LNCaP clone FGC (cell line): Measurements from ENCODE around the gene STK10.

Experiments
- DNase-seq: peaks from one replicate; pipeline ENCODE4 v3.0.0-alpha.2; 2011; ENCODE audit warnings: low read depth
- H3K4me3 ChIP-seq: 2 replicates; pipeline ENCODE4 v1.5.1; 2011; ENCODE audit warnings: mild to moderate bottlenecking, low read depth, low read length, control low read depth
- TF ChIP-seq, protein P1 (sequence below): IDR thresholded peaks from 2 replicates; pipeline ENCODE4 v1.5.1; 2012; ENCODE audit warnings: mild to moderate bottlenecking; ENCODE audit not compliant: control insufficient read depth, insufficient read depth; ENCODE audit errors: extremely low read depth

Gene STK10

DNA sequence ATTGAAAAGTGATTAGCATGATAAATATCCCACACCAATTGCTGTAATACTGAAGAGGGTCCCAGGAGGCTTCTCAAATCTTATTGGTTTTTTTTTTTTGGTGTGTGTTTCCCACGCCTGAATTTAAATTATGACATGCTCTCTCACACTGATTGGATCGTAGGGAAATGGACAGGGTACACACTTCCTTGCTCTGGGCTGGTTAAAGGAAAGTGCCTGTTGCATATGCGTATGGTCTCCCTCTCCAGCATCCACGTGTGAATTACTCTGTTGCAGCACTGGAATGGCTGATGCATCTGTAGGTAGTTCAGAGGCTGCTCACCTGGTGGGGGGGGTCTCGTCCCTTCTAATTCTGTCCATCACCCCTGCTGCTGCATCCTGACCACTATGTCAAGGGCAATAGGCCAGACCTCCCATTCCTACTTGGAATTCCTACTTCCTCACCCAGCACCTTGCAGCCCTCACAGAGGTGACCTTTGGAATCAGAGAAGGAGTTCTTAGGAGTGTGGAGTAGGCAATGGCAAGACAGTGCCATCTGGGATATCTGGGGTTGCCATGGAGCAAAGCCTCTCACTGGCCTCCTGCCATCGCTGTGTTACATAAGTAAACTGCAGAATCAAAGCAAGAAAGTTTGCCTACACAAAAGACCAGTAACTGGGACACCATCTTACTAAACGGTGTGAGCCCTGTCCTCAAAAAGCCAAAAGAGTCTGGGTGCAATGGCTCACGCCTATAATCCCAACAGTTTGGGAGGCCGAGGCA lies 110.2 kb downstream of the STK10 start:
- H3K4me3 ChIP-seq, result no peak overlapping the region
- DNase-seq, result no peak
- TF ChIP-seq, protein P1, sequence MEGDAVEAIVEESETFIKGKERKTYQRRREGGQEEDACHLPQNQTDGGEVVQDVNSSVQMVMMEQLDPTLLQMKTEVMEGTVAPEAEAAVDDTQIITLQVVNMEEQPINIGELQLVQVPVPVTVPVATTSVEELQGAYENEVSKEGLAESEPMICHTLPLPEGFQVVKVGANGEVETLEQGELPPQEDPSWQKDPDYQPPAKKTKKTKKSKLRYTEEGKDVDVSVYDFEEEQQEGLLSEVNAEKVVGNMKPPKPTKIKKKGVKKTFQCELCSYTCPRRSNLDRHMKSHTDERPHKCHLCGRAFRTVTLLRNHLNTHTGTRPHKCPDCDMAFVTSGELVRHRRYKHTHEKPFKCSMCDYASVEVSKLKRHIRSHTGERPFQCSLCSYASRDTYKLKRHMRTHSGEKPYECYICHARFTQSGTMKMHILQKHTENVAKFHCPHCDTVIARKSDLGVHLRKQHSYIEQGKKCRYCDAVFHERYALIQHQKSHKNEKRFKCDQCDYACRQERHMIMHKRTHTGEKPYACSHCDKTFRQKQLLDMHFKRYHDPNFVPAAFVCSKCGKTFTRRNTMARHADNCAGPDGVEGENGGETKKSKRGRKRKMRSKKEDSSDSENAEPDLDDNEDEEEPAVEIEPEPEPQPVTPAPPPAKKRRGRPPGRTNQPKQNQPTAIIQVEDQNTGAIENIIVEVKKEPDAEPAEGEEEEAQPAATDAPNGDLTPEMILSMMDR, result no peak

DNA sequence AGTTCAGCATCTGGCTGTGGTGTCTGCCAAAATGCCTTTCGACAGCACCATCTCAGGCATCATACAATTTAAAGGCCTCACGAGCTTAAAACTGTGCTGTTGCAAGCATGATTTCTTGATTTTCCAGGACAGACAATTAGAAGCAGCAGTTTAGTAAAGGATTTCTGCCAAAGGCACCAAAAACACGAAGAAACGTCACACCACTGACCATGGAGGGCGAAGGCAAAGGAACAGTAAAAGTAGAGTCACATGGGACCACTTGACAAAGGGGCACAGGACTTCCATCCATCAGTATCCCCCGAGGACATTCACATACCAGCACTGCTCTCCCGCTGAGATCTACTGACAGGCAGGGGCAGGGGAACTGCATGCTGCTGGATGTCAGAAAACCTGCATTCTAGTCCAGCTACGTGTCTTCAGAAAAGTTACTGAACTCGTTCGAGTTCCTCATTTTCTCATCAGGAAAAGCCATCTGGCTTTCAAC lies 111.2 kb downstream of the STK10 start:
- H3K4me3 ChIP-seq, result no peak overlapping the region
- TF ChIP-seq, protein P1, result no peak
- DNase-seq, result no peak

DNA sequence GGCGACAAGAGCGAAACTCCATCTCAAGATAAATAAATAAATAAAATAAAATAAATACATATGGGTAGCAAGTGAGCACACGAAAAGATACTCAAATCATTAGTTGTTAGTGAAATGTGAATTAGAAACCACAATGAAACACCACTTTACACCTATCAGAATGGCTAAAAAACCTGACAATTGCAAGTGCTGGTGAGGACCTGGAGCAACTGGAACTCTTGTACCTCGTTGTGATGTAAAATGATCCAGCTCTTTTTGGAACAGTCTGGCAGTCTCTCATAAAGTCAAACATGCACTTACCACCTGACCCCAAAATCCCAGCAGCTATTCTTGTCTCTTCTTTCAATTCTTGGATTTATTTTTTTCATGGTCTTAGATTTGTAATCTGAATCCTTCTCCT lies 112.4 kb downstream of the STK10 start:
- no peak for DNase-seq
- TF ChIP-seq, protein P1, result no peak
- H3K4me3 ChIP-seq, result no peak overlapping the region

DNA sequence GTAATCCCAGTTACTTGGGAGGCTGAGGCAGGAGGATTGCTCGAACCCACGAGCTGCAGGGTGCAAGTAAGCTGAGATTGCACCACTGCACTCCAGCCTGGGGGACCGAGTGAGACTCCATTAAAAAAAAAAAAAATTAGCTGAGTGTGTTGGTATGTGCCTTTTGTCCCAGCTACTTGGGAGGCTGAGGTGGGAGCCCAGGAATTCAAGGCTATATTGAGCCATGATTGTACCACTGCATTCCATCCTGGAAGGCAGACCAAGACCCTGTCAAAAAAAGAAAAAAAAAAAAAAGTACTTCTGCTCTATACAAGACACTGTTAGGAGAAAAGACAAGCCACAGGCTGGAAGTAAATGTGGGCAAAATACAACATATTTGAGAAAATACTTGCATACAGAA lies 113.1 kb downstream of the STK10 start:
- TF ChIP-seq, protein P1, result no peak
- H3K4me3 ChIP-seq, result no peak overlapping the region
- DNase-seq, result no peak

DNA sequence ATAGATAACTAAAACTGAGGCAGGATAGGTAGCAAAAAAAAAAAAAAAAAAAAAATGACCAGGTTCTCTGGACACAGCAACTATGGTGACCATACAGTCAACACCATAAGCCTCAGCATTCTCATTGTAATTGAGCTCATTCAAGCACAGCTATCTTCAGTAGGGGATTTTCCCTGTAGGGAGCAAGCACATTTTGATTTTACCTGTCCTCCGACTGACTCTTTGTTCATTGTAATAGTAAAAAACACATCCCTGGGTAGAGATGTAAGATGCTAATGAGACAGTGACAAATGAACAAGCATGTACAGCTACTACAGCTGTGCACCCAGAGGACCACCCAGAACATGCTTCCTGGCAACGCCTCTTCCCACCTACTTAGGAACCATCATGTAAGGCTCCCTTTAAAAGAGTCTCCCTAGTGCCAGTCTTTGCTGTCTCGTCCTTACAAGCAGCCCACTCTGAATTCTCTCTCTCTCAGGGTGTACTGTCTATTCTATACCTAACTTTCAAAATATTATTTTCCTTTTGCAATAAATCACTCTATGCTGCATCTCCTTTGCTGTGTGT lies 116.6 kb downstream of the STK10 start:
- TF ChIP-seq, protein P1, result no peak
- DNase-seq, result no peak
- H3K4me3 ChIP-seq, result no peak overlapping the region

DNA sequence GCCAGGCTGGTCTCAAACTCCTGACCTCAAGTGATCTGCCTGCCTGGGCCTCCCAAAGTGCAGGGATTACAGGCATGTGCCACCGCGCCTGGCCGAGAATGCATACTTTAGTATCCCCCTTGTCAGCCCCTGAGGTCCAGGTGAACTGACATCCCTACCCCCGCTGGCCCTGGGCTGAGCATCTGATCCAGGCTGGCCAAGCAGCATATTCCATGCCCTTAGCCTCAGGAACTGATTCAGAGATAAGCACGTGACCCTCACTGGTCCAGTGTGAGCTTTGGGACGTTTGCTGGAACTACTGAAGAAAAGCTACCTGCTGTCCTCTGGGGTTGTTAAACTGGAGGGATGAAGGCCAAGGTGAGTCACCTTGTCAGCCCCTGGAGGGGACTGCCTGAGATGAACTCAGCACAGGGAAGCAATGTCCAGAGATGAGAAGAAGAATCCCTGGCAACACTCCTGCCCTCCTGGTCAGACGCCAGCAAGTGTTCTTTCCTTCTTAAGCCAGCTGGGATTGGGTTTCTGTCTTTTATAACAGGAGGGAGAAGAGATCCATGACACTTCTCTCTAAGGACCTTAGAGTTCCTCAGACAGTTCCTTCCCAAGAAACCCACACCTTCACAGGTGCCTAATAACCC lies 122.5 kb downstream of the STK10 start:
- TF ChIP-seq, protein P1, result no peak
- no peak overlapping the region for H3K4me3 ChIP-seq
- peak; percentile 49 for DNase-seq
